C4-2B (cell line): Measurements from ENCODE around the gene EIF5A2.

ENCODE experiments used
- ZFX ChIP-seq: fragments of 450-650 bp; IDR thresholded peaks from 2 replicates; pipeline ENCODE4 v1.6.1; 2017
- TF ChIP-seq, protein P1 (sequence below): fragments of 450-650 bp; conservative IDR thresholded peaks from 2 replicates; pipeline ENCODE4 v1.5.1; 2017; ENCODE audit warnings: mild to moderate bottlenecking

DNA sequence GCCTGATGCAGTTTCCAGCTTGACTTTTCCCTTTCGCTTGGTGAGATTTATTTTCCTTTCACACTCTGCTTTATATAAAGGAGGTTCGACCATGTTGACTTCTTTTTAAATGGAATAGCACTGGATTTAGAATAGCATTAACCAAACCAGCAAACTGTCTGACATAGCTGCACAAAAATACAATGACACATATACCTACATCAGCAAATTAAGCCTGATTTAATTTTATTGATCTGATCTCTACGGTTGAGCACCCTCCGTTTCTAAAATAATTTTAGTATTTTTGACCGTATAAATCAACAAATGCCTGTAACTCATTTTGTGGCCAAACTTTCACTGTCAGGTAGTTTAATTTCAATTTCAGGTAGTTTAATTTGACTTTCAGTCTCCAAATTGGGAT lies 5.8 kb upstream of the EIF5A2 start:
- TF ChIP-seq, protein P1, sequence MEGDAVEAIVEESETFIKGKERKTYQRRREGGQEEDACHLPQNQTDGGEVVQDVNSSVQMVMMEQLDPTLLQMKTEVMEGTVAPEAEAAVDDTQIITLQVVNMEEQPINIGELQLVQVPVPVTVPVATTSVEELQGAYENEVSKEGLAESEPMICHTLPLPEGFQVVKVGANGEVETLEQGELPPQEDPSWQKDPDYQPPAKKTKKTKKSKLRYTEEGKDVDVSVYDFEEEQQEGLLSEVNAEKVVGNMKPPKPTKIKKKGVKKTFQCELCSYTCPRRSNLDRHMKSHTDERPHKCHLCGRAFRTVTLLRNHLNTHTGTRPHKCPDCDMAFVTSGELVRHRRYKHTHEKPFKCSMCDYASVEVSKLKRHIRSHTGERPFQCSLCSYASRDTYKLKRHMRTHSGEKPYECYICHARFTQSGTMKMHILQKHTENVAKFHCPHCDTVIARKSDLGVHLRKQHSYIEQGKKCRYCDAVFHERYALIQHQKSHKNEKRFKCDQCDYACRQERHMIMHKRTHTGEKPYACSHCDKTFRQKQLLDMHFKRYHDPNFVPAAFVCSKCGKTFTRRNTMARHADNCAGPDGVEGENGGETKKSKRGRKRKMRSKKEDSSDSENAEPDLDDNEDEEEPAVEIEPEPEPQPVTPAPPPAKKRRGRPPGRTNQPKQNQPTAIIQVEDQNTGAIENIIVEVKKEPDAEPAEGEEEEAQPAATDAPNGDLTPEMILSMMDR: no peak
- no peak for TF ChIP-seq ZFX
